GM12878 (cell line): ENCODE results near the gene SNRK. TPM values are rescaled to one million over a fixed set of nuclear protein-coding genes. Genes with fewer than 3 reads are reported as not detected.

ENCODE experiments used
- ATAC-seq: fragments of 200-7000 bp; cut with Tn5 transposase; 3 replicates; pipeline ENCODE4 v1.9.1; 2020; ENCODE audit warnings: mild to moderate bottlenecking, moderate library complexity
- BruUV-seq: library from RNA; stranded (reverse); fragments of 400-500 nt; replicated peaks from 2 replicates; lab custom pipeline; 2021; lab: Mats Ljungman, UMichigan
- CTCF ChIA-PET: fragments of 300-600 bp; sonication (Branson Sonifier 250); formaldehyde crosslinking; extraction: SDS; loops from one replicate; lab custom pipeline; 2021; ENCODE audit warnings: inconsistent platforms; lab: Yijun Ruan, JAX
- POLR2A ChIA-PET: fragments of 350-600 bp; formaldehyde crosslinking; extraction: SDS; loops from one replicate; lab custom pipeline; 2021; ENCODE audit warnings: inconsistent platforms; lab: Charles Lee
- RAD21 ChIA-PET: fragments of 300-600 bp; sonication (Branson Sonifier 250); formaldehyde crosslinking; loops from one replicate; lab custom pipeline; 2023; ENCODE audit warnings: antibody characterized with exemption; ENCODE audit not compliant: unreplicated experiment; lab: Charles Lee
- SMC1A ChIA-PET: fragments of 300-600 bp; sonication (Branson Sonifier 250); formaldehyde crosslinking; loops from one replicate; lab custom pipeline; 2023; ENCODE audit not compliant: unreplicated experiment, uncharacterized antibody; lab: Charles Lee
- DNase-seq: peaks from one replicate; pipeline ENCODE4 v3.0.0-alpha.2; 2011; ENCODE audit warnings: low read depth, low spot score
- FAIRE-seq: peaks from 3 replicates; lab custom pipeline; 2011; peaks lifted over from hg19 to GRCh38; lab: Jason Lieb, UNC
- H2AFZ ChIP-seq: 2 replicates; pipeline ENCODE4 v1.6.0; 2011; ENCODE audit warnings: low read depth, low read length, control low read depth; ENCODE audit not compliant: control insufficient read depth
- H3K27ac ChIP-seq: 2 replicates; pipeline ENCODE4 v1.5.1; 2011; ENCODE audit warnings: control low read depth; ENCODE audit not compliant: control insufficient read depth, insufficient read depth
- H3K27me3 ChIP-seq, 2 experiments: replicated peaks in 1 of 2; 2 replicates each; pipeline versions ENCODE4 v1.6.0 to v1.6.1; 2011; ENCODE audit warnings: low read length in 1 of 2; ENCODE audit not compliant: control insufficient read depth in 2 of 2, insufficient read depth in 2 of 2
- H3K36me3 ChIP-seq, 2 experiments: 2 replicates each; pipeline ENCODE4 v1.5.1; 2011; ENCODE audit warnings: low read length in 1 of 2; ENCODE audit not compliant: control insufficient read depth in 2 of 2, insufficient read depth in 2 of 2
- H3K4me1 ChIP-seq: 2 replicates; pipeline ENCODE4 v1.6.1; 2011; ENCODE audit warnings: mild to moderate bottlenecking, low read length, moderate library complexity, mixed read lengths; ENCODE audit not compliant: control insufficient read depth, insufficient read depth
- H3K4me2 ChIP-seq: 2 replicates; pipeline ENCODE4 v1.6.0; 2011; ENCODE audit warnings: control low read depth; ENCODE audit not compliant: control insufficient read depth, insufficient read depth
- H3K4me3 ChIP-seq: fragments of 200-600 bp; sonication (generic); 2 replicates; pipeline ENCODE4 v1.5.1; 2016
- H3K79me2 ChIP-seq: 2 replicates; pipeline ENCODE4 v1.6.0; 2011; ENCODE audit warnings: low read length; ENCODE audit not compliant: control insufficient read depth, insufficient read depth
- H3K9ac ChIP-seq: 2 replicates; pipeline ENCODE4 v1.8.0; 2011; ENCODE audit warnings: low read length, control low read depth, mixed read lengths; ENCODE audit not compliant: control insufficient read depth, insufficient read depth
- H3K9me3 ChIP-seq: replicated peaks from 3 replicates; pipeline ENCODE4 v1.5.1; 2011; ENCODE audit warnings: mild to moderate bottlenecking, low read length; ENCODE audit not compliant: control insufficient read depth, insufficient read depth
- H4K20me1 ChIP-seq: 2 replicates; pipeline ENCODE4 v1.6.0; 2011; ENCODE audit not compliant: control insufficient read depth, insufficient read depth
- BCL11A ChIP-seq: IDR thresholded peaks from 2 replicates; pipeline ENCODE4 v1.6.1; 2011; ENCODE audit warnings: low read depth, low read length
- CBX3 ChIP-seq: fragments of 200-600 bp; sonication (generic); IDR thresholded peaks from 2 replicates; pipeline ENCODE4 v1.6.1; 2016; ENCODE audit warnings: low read depth, borderline replicate concordance
- CUX1 ChIP-seq: IDR thresholded peaks from 2 replicates; pipeline ENCODE4 v1.6.1; 2012; ENCODE audit warnings: improper control_type of control experiment, low read depth, low read length; ENCODE audit not compliant: insufficient replicate concordance
- GABPA ChIP-seq: IDR thresholded peaks from 2 replicates; pipeline ENCODE4 v1.6.1; 2014; ENCODE audit warnings: antibody characterized with exemption, low read depth, mild to moderate bottlenecking, inconsistent platforms
- RELB ChIP-seq: fragments of 450-650 bp; IDR thresholded peaks from 2 replicates; pipeline ENCODE4 v1.6.1; 2017; ENCODE audit warnings: low read depth, mild to moderate bottlenecking, moderate library complexity
- SUPT20H ChIP-seq: IDR thresholded peaks from 2 replicates; pipeline ENCODE4 v1.6.1; 2011; ENCODE audit warnings: low read depth, mild to moderate bottlenecking, low read length, moderate library complexity, borderline replicate concordance; ENCODE audit not compliant: control insufficient read depth
- TARDBP ChIP-seq: IDR thresholded peaks from 2 replicates; pipeline ENCODE4 v1.6.1; 2016; ENCODE audit warnings: borderline replicate concordance
- ZBTB4 ChIP-seq: fragments of 450-650 bp; formaldehyde crosslinking; IDR thresholded peaks from 2 replicates; pipeline ENCODE4 v1.4.0; 2022; ENCODE audit warnings: mild to moderate bottlenecking, moderate library complexity
- ZNF592 ChIP-seq: fragments of 450-650 bp; IDR thresholded peaks from 2 replicates; pipeline ENCODE4 v1.6.1; 2017; ENCODE audit warnings: mild to moderate bottlenecking, moderate library complexity
- WGBS: methylation state at CpG from one replicate; pipeline ENCODE4 v1.1.6; 2016; ENCODE audit warnings: low lambda C conversion rate; ENCODE audit not compliant: insufficient replicate concordance, insufficient coverage; ENCODE audit errors: missing lambda C conversion rate; 5-methylcytosine and 5-hydroxymethylcytosine counted together
- in situ Hi-C: fragments of 300-500 bp; cut with MboI; formaldehyde crosslinking; loops from 9 replicates; pipeline ENCODE4 v1.14.3; 2018; ENCODE audit warnings: mixed read lengths
- intact Hi-C: fragments of 100-400 bp; cut with micrococcal nuclease; formaldehyde crosslinking; loops from one replicate; pipeline ENCODE4 v1.14.2; 2022; ENCODE audit not compliant: unreplicated experiment
- polyA plus RNA-seq, 11 experiments: library from polyadenylated mRNA; depleted of rRNA in 4 of 11; unstranded in 6 of 11; stranded (reverse) in 5 of 11; fragments of >200 nt; fragmentation: Nextera tagmentation in 4 of 11; fragmentation: Illumina TruSeq in 1 of 11; extraction: Ambion mirVana in 4 of 11; extraction: Trizol in 1 of 11; gene quantifications; 1 replicate in 1 of 11; 2 replicates in 10 of 11; pipeline versions ENCODE4 v1.2.1 to v1.2.3, GENCODE V29; 2011 to 2016; ENCODE audit warnings: inconsistent platforms in 2 of 11, missing spikeins in 2 of 11, low read depth in 1 of 11
- total RNA-seq, 4 experiments: library from RNA; depleted of rRNA in 3 of 4; stranded (reverse); fragments of >200 nt in 3 of 4; fragmentation: Illumina TruSeq in 1 of 4; extraction: Trizol in 1 of 4; gene quantifications; 2 replicates each; pipeline versions ENCODE4 v1.2.1 to v1.2.3, GENCODE V29; 2013 to 2021

Gene SNRK
- total and polyA plus RNA-seq, 10 of the 15 experiments (the other 5 are each of a cell fraction or from before 2014, with no cell fraction given): 1.6 to 12.1 (median 7.6) TPM

GRCh38 chr3:43270078-43270477 is 16.3 kb upstream of the SNRK start:
- no peaks in the 10 kb centered on the region for H3K9me3 ChIP-seq
- no peak overlapping the region for H3K9ac ChIP-seq
- WGBS: 4% methylated on average over 2 of the region's 2 CpGs
- intact Hi-C loops (no loop called here), in situ Hi-C loops (no loop called here)
- no peaks in the 10 kb centered on the region for H3K4me1 ChIP-seq
- H2AFZ ChIP-seq: no peak overlapping the region
- ChIA-PET CTCF (interaction anchor here (1.5 kb wide), 1 partner anchor 14 kb away, joined by 3 read pairs; no protein-coding TSS in a partner anchor), POLR2A (no interaction called here), RAD21 (no interaction called here), SMC1A (interaction anchor here (1.1 to 1.5 kb wide), 2 partner anchors 107 to 309 kb away, joined by 3 to 4 read pairs; no protein-coding TSS in a partner anchor)
- no peaks in the 10 kb centered on the region for H4K20me1 ChIP-seq
- ATAC-seq: no peak
- no peaks in the 10 kb centered on the region for H3K79me2 ChIP-seq
- H3K4me3 ChIP-seq: no peak overlapping the region
- no peaks in the 10 kb centered on the region for H3K27me3 ChIP-seq
- DNase-seq: no peak
- no peak overlapping the region for H3K4me2 ChIP-seq
- no peak overlapping the region for H3K27ac ChIP-seq
- H3K36me3 ChIP-seq: no peaks in the 10 kb centered on the region
- BruUV-seq: no TSS peak
- no peak for FAIRE-seq
- TF ChIP-seq CUX1 (no peak), SUPT20H (no peak), TARDBP (no peak), GABPA (no peak), BCL11A (no peak), RELB (no peak), CBX3 (no peak), ZBTB4 (CRISPR knock-in tag) (no peak), ZNF592 (no peak)
